SU-DHL-6 (cell line): ENCODE data around the gene IFNL3.
"Not testable (repeated sequence)": the region's sequence is repeated elsewhere in the genome, so short reads cannot be mapped to it uniquely, and the experiment has no call there.

Experiments used
- H2AFZ ChIP-seq: fragments of 200-600 bp; sonication (generic); 2 replicates; pipeline ENCODE4 v1.6.1; 2014; ENCODE audit warnings: low read depth, mild to moderate bottlenecking, moderate library complexity, mixed read lengths, antibody characterized with exemption, low read length; ENCODE audit not compliant: severe bottlenecking
- H3F3A ChIP-seq: fragments of 200-600 bp; shearing (Covaris generic); 2 replicates; pipeline ENCODE4 v1.6.0; 2016; ENCODE audit warnings: antibody characterized with exemption, mild to moderate bottlenecking; ENCODE audit not compliant: insufficient read depth
- H3K27ac ChIP-seq: fragments of 200-600 bp; sonication (generic); 2 replicates; pipeline ENCODE4 v1.5.1; 2016; ENCODE audit warnings: low read depth, mild to moderate bottlenecking, low read length, moderate library complexity, mixed read lengths
- H3K27me3 ChIP-seq: fragments of 200-600 bp; sonication (generic), shearing (Covaris generic); 2 replicates; pipeline ENCODE4 v1.6.0; 2014; ENCODE audit warnings: mild to moderate bottlenecking, low read length
- H3K36me3 ChIP-seq: fragments of 200-600 bp; sonication (generic); 2 replicates; pipeline ENCODE4 v1.6.1; 2014; ENCODE audit warnings: mild to moderate bottlenecking, low read length, mixed read lengths
- H3K4me2 ChIP-seq: fragments of 300-600, 200-600 bp; shearing (Covaris generic), sonication (generic); 2 replicates; pipeline ENCODE4 v1.6.0; 2014; ENCODE audit warnings: low read length, low read depth, mild to moderate bottlenecking; ENCODE audit not compliant: poor library complexity, severe bottlenecking
- H3K4me3 ChIP-seq: fragments of 200-600 bp; sonication (generic); 2 replicates; pipeline ENCODE4 v1.5.1; 2014; ENCODE audit warnings: antibody characterized with exemption, low read length, mild to moderate bottlenecking, mixed read lengths; ENCODE audit not compliant: insufficient read depth, poor library complexity, severe bottlenecking
- H3K79me2 ChIP-seq: fragments of 200-600 bp; sonication (generic); 2 replicates; pipeline ENCODE4 v1.6.1; 2014; ENCODE audit warnings: mild to moderate bottlenecking, low read length, moderate library complexity; ENCODE audit not compliant: insufficient read depth
- H3K9ac ChIP-seq: fragments of 200-600 bp; sonication (generic); 2 replicates; pipeline ENCODE4 v1.7.0; 2014; ENCODE audit warnings: mild to moderate bottlenecking, low read length
- H3K9me2 ChIP-seq: fragments of 200-600 bp; sonication (generic); replicated peaks from 2 replicates; pipeline ENCODE4 v1.6.1; 2014; ENCODE audit warnings: low read length; ENCODE audit not compliant: insufficient read depth
- H3K9me3 ChIP-seq: fragments of 200-600 bp; sonication (generic); 2 replicates; pipeline ENCODE4 v1.6.1; 2014; ENCODE audit warnings: low read length, mixed read lengths; ENCODE audit not compliant: insufficient read depth
- H4K20me1 ChIP-seq: fragments of 200-600 bp; sonication (generic); 2 replicates; pipeline ENCODE4 v1.6.1; 2014; ENCODE audit warnings: low read depth, mild to moderate bottlenecking, antibody characterized with exemption, low read length, moderate library complexity, mixed read lengths
- EZH2phosphoT487 ChIP-seq: fragments of 200-600 bp; sonication (generic), shearing (Covaris generic); conservative IDR thresholded peaks from 2 replicates; pipeline ENCODE4 v1.6.1; 2018; ENCODE audit warnings: mild to moderate bottlenecking, antibody characterized with exemption, low read length, moderate library complexity, mixed read lengths
- TF ChIP-seq, protein P1 (sequence below): fragments of 200-600 bp; sonication (generic); IDR thresholded peaks from one replicate; pipeline ENCODE4 v1.5.1; 2017; ENCODE audit warnings: antibody characterized with exemption, mild to moderate bottlenecking, low read length, moderate library complexity; ENCODE audit not compliant: insufficient read depth, poor library complexity, severe bottlenecking

IFNL3 gene

DNA sequence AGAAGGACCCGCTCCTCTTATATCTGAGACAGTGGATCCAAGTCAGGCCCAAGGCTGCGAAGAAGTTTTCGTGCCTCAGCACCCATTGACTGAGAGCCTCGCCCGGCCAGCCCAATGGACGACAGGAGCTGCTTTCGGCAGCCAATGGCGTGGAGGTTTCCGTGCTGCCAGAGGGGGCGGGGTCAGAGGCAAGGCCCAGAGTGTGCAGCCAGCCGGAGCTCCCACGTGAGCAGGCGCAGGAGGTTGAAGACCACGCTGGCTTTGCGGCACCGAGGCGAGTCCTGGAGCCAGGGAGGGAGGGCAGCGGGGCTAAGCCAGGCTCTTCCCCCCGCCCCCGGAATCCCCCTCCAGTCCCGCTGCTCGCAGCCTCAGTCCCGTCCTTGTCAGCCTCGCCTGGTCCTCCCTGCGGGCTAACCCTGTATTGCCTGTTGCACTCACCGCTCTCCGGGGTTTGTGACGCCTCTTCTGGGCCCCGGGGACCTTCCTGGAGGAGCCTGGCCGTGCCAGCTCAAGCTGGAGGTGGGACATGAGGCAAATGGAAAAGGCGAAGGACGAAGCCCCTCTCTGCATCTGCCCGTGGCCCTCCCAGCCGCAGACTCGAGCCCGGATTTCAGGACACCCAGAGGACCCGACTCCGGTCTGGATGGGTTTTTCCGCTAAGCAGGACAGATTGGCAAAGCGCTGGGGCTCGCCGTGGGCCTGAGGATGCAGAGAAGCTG is 2.3 kb upstream of the IFNL3 start:
- no peak overlapping the region for H3K27ac ChIP-seq
- no peaks in the 10 kb centered on the region for H3K79me2 ChIP-seq
- H2AFZ ChIP-seq: no peak overlapping the region
- no peaks in the 10 kb centered on the region for H3K9me3 ChIP-seq
- H3F3A ChIP-seq: no peaks in the 10 kb centered on the region
- H3K36me3 ChIP-seq: no peaks in the 10 kb centered on the region
- H3K4me2 ChIP-seq: no peak overlapping the region
- no peaks in the 10 kb centered on the region for H3K9me2 ChIP-seq
- TF ChIP-seq, protein P1, sequence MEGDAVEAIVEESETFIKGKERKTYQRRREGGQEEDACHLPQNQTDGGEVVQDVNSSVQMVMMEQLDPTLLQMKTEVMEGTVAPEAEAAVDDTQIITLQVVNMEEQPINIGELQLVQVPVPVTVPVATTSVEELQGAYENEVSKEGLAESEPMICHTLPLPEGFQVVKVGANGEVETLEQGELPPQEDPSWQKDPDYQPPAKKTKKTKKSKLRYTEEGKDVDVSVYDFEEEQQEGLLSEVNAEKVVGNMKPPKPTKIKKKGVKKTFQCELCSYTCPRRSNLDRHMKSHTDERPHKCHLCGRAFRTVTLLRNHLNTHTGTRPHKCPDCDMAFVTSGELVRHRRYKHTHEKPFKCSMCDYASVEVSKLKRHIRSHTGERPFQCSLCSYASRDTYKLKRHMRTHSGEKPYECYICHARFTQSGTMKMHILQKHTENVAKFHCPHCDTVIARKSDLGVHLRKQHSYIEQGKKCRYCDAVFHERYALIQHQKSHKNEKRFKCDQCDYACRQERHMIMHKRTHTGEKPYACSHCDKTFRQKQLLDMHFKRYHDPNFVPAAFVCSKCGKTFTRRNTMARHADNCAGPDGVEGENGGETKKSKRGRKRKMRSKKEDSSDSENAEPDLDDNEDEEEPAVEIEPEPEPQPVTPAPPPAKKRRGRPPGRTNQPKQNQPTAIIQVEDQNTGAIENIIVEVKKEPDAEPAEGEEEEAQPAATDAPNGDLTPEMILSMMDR: no peak
- TF ChIP-seq EZH2phosphoT487: no peak
- H3K27me3 ChIP-seq: no peaks in the 10 kb centered on the region
- H3K4me3 ChIP-seq: no peak overlapping the region
- H4K20me1 ChIP-seq: no peaks in the 10 kb centered on the region
- H3K9ac ChIP-seq: no peak overlapping the region

DNA sequence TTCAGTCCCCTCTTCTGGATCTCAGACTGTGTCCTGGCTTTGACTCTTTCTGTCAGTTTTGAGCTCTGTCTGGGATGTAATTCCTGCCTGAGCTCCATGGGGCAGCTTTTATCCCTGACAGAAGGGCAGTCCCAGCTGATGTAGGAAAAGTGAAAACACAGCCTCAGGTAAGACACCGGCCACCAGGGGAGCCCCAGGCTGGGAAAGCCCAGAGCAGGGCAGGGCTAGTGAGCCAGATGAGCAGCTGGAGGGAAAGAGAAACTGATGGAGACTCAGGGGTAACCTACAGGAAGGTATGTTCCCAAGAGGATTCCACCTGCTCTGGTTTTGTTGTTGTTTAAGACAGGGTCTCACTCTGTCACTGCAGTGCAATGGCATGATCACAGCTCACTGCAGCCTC is 360 bp upstream of the IFNL3 start:
- H3K4me3 ChIP-seq, H3K9ac ChIP-seq, H3K9me3 ChIP-seq, H3K4me2 ChIP-seq, H2AFZ ChIP-seq, H3K9me2 ChIP-seq, H3K27me3 ChIP-seq, H3K36me3 ChIP-seq, H4K20me1 ChIP-seq, H3F3A ChIP-seq, H3K79me2 ChIP-seq, H3K27ac ChIP-seq: not testable (repeated sequence)

DNA sequence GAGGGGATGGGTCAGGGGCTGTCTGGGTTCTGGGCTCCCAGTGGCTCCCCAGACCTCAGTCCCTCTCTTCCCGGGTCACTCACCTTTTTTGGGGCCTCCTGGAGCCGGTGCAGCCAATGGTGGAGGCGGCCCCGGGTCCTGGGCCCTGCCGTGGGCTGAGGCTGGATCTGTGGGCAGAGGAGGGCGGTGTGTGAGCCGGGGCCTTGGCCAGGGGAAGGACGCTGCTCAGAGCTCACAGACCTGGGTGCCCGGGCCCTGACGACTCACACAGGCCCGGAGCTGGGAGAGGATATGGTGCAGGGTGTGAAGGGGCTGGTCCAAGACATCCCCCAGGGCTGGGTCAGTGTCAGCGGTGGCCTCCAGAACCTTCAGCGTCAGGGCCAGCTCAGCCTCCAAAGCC is 1.1 kb downstream of the IFNL3 start:
- not testable (repeated sequence) for H2AFZ ChIP-seq, H3F3A ChIP-seq, H3K9me2 ChIP-seq, H3K36me3 ChIP-seq, H3K4me3 ChIP-seq, H3K4me2 ChIP-seq, H3K9me3 ChIP-seq, H4K20me1 ChIP-seq, H3K27me3 ChIP-seq, H3K79me2 ChIP-seq, H3K27ac ChIP-seq, H3K9ac ChIP-seq

DNA sequence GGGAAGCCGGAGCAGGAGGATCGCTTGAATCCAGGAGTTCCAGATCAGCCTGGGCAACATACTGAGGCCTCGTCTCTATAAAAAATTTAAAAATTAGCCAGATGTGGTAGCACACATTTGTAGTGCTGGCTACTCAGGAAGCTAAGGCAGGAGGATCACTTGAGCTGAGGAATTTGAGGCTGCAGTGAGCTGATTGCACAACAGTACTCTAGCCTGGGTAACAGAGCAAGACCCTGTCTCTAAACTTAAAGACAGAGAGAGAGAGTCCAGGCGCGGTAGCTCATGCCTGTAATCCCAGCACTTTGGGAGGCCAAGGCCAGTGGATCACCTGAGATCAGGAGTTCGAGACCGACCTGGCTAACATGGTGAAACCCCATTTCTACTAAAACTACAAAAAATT is 4.4 kb downstream of the IFNL3 start:
- Histone ChIP-seq H3K9me3 (no peaks in the 10 kb centered on the region), H3K4me2 (no peak overlapping the region), H3K9me2 (no peaks in the 10 kb centered on the region), H3K4me3 (no peak overlapping the region), H3K36me3 (no peaks in the 10 kb centered on the region), H3K79me2 (no peaks in the 10 kb centered on the region), H3K9ac (no peak overlapping the region), H2AFZ (no peak overlapping the region), H4K20me1 (no peaks in the 10 kb centered on the region), H3K27ac (no peak overlapping the region), H3F3A (no peaks in the 10 kb centered on the region), H3K27me3 (no peaks in the 10 kb centered on the region)
- no peak for TF ChIP-seq EZH2phosphoT487
- TF ChIP-seq, protein P1: no peak
